Endothelial cell of umbilical vein (primary cell): ENCODE measurements around the gene LIME1. TPM values are rescaled to one million over a fixed set of nuclear protein-coding genes. Genes with fewer than 3 reads are reported as not detected.

Source experiments
- BruUV-seq: library from RNA; stranded (reverse); fragments of 400-500 nt; replicated peaks from 2 replicates; lab custom pipeline; 2021; lab: Mats Ljungman, UMichigan
- CTCF ChIA-PET: fragments of 300-600, 350-600 bp; sonication (Branson Sonifier 250); formaldehyde crosslinking; loops from one replicate; lab custom pipeline; 2021; ENCODE audit warnings: antibody characterized with exemption, inconsistent platforms; lab: Charles Lee
- POLR2A ChIA-PET: fragments of 300-600, 350-600 bp; sonication (Branson Sonifier 250); formaldehyde crosslinking; loops from one replicate; lab custom pipeline; 2021; ENCODE audit warnings: antibody characterized with exemption, inconsistent platforms; lab: Charles Lee
- DNase-seq: peaks from one replicate; pipeline ENCODE4 v3.0.0-alpha.2; 2011; ENCODE audit warnings: low read depth, low spot score
- FAIRE-seq: peaks from 2 replicates; lab custom pipeline; 2011; peaks lifted over from hg19 to GRCh38; lab: Jason Lieb, UNC
- H2AFZ ChIP-seq: 2 replicates; pipeline ENCODE4 v1.6.0; 2012; ENCODE audit warnings: low read depth, low read length, control low read depth, inconsistent platforms
- H3K27ac ChIP-seq: 2 replicates; pipeline ENCODE4 v1.5.1; 2011; ENCODE audit warnings: low read depth, mild to moderate bottlenecking, control low read depth, low read length, moderate library complexity; ENCODE audit not compliant: insufficient read depth
- H3K27me3 ChIP-seq, 2 experiments: 2 replicates each; pipeline versions ENCODE4 v1.6.0 to v1.6.1; 2011; ENCODE audit warnings: low read length in 2 of 2, mixed read lengths in 1 of 2; ENCODE audit not compliant: control insufficient read depth in 2 of 2, insufficient read depth in 2 of 2
- H3K36me3 ChIP-seq, 2 experiments: 2 replicates in 1 of 2; 3 replicates in 1 of 2; pipeline ENCODE4 v1.5.1; 2011; ENCODE audit warnings: low read length in 2 of 2, mild to moderate bottlenecking in 1 of 2, moderate library complexity in 1 of 2; ENCODE audit not compliant: control insufficient read depth in 2 of 2, insufficient read depth in 2 of 2; ENCODE audit errors: extremely low read depth in 1 of 2
- H3K4me1 ChIP-seq: 3 replicates; pipeline ENCODE4 v1.5.1; 2011; ENCODE audit warnings: mild to moderate bottlenecking, low read length; ENCODE audit not compliant: control insufficient read depth, insufficient read depth; ENCODE audit errors: extremely low read depth
- H3K4me2 ChIP-seq: 2 replicates; pipeline ENCODE4 v1.6.1; 2011; ENCODE audit warnings: low read length, control low read depth, mixed read lengths; ENCODE audit not compliant: insufficient read depth
- H3K4me3 ChIP-seq, 3 experiments: fragments of 200-600 bp in 1 of 3; sonication (generic), shearing (Covaris generic) in 1 of 3; replicated peaks in 1 of 3; 2 replicates each; pipeline ENCODE4 v1.5.1; 2011 to 2016; ENCODE audit warnings: control low read depth in 3 of 3, low read length in 3 of 3, mild to moderate bottlenecking in 2 of 3, inconsistent platforms in 1 of 3, low read depth in 1 of 3, moderate library complexity in 1 of 3; ENCODE audit not compliant: insufficient read depth in 1 of 3
- H3K79me2 ChIP-seq: 2 replicates; pipeline ENCODE4 v1.6.0; 2012; ENCODE audit warnings: low read length, inconsistent platforms; ENCODE audit not compliant: control insufficient read depth, insufficient read depth
- H3K9ac ChIP-seq: replicated peaks from 2 replicates; pipeline ENCODE3; 2011; ENCODE audit warnings: low read length, control low read depth; ENCODE audit not compliant: insufficient read depth; ENCODE audit errors: extremely low read depth
- H3K9me1 ChIP-seq: replicated peaks from 3 replicates; pipeline ENCODE4 v1.6.0; 2011; ENCODE audit warnings: mild to moderate bottlenecking, low read length; ENCODE audit not compliant: control insufficient read depth, insufficient read depth; ENCODE audit errors: extremely low read depth
- H3K9me3 ChIP-seq: replicated peaks from 2 replicates; pipeline ENCODE4 v1.5.1; 2012; ENCODE audit warnings: low read length, inconsistent platforms; ENCODE audit not compliant: control insufficient read depth, insufficient read depth
- H4K20me1 ChIP-seq: replicated peaks from 2 replicates; pipeline ENCODE3; 2011; ENCODE audit warnings: mild to moderate bottlenecking, low read length; ENCODE audit not compliant: control insufficient read depth, insufficient read depth; ENCODE audit errors: extremely low read depth
- EZH2 ChIP-seq: IDR thresholded peaks from 2 replicates; pipeline ENCODE4 v1.6.1; 2012; ENCODE audit warnings: borderline replicate concordance, low read depth, mild to moderate bottlenecking, moderate library complexity, low read length, inconsistent platforms; ENCODE audit not compliant: severe bottlenecking
- FOS ChIP-seq: IDR thresholded peaks from 2 replicates; pipeline ENCODE4 v1.6.1; 2011; ENCODE audit warnings: mild to moderate bottlenecking, low read length, moderate library complexity, borderline replicate concordance; ENCODE audit not compliant: insufficient read depth
- GATA2 ChIP-seq: IDR thresholded peaks from 2 replicates; pipeline ENCODE4 v1.7.0; 2011; ENCODE audit warnings: low read depth, mild to moderate bottlenecking, moderate library complexity, mixed read lengths, low read length; ENCODE audit not compliant: insufficient read length, insufficient read depth
- JUN ChIP-seq: IDR thresholded peaks from 2 replicates; pipeline ENCODE4 v1.6.1; 2011; ENCODE audit warnings: borderline replicate concordance, low read depth; ENCODE audit not compliant: insufficient read length, insufficient read depth
- MYC ChIP-seq: IDR thresholded peaks from one replicate; pipeline ENCODE4 v1.6.1; 2011; ENCODE audit warnings: mild to moderate bottlenecking, low read depth, low read length
- POLR2A ChIP-seq: IDR thresholded peaks from 2 replicates; pipeline ENCODE4 v1.6.1; 2012; ENCODE audit warnings: low read depth, mild to moderate bottlenecking, control low read depth, low read length
- POLR2AphosphoS5 ChIP-seq: IDR thresholded peaks from 2 replicates; pipeline ENCODE4 v1.6.1; 2012; ENCODE audit warnings: low read depth, mild to moderate bottlenecking, control low read depth, low read length, moderate library complexity; ENCODE audit not compliant: insufficient read depth
- dilution Hi-C: fragments of 300-500 bp; cut with MboI; formaldehyde crosslinking; loops from one replicate; pipeline ENCODE4 v1.15.0; 2019; ENCODE audit warnings: low sequenced_read_pairs; ENCODE audit not compliant: extremely low pct_ligation_motif_present
- intact Hi-C: fragments of 100-400 bp; cut with micrococcal nuclease; formaldehyde crosslinking; loops from one replicate; pipeline ENCODE4 v1.10.0; 2022
- polyA plus RNA-seq, 4 experiments: library from polyadenylated mRNA; depleted of rRNA in 3 of 4; stranded (reverse) in 3 of 4; unstranded in 1 of 4; fragments of >200 nt; gene quantifications; 2 replicates each; pipeline versions ENCODE4 v1.2.1 to v1.2.3, GENCODE V29; 2011 to 2012; ENCODE audit warnings: missing spikeins in 1 of 4
- total RNA-seq: library from RNA; stranded (reverse); gene quantifications from 2 replicates; pipeline ENCODE4 v1.2.3, GENCODE V29; 2021
- TF ChIP-seq, protein P1 (sequence below): IDR thresholded peaks from 2 replicates; pipeline ENCODE4 v1.6.1; 2011; ENCODE audit not compliant: insufficient read depth, insufficient read length
- TF ChIP-seq, protein P2 (sequence below), 2 donors: IDR thresholded peaks; 1 replicate in 1 of 2; 2 replicates in 1 of 2; pipeline ENCODE4 v1.5.1; 2011; ENCODE audit warnings: low read length in 2 of 2, mild to moderate bottlenecking in 2 of 2, moderate library complexity in 2 of 2, control low read depth in 1 of 2, inconsistent platforms in 1 of 2, low read depth in 1 of 2; ENCODE audit not compliant: insufficient read depth in 1 of 2; ENCODE audit errors: extremely low read depth in 1 of 2

LIME1 gene
- total and polyA plus RNA-seq, 2 donors (not counting 3 experiments of a cell fraction or from before 2014, with no cell fraction given) = 10.7 to 12.2 TPM

DNA sequence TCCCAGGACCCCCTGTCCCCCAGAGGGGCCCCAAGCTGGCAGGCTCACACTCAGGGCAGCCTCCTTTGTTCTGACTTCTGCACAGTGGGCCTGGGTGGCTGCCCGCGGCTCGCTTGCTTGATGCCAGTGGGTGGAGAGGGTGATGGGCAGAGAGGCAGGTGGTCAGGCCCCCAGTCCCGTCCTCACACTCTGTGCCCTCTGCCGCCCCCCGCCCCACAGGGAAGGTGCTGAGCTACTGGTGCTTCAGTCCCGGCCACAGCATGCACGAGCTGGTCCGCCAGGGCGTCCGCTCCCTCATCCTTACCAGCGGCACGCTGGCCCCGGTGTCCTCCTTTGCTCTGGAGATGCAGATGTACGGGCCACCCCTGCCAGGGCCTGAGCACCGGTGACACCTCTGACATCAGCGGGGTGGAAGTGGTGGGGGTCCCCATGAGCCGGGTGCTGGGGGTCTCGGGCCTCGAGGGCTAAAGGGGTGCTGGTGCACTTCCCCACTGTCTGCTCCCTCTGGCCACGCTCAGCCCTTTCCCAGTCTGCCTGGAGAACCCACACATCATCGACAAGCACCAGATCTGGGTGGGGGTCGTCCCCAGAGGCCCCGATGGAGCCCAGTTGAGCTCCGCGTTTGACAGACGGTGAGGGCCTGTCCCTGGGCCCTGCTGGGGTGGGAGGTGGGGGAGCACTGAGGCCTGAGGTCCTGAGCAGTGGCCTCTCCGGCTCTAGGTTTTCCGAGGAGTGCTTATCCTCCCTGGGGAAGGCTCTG lies 48.9 kb upstream of the LIME1 start:
- Histone ChIP-seq H3K4me1 (peaks cover 40% of the 10 kb centered on the region), H3K4me3 (no peak overlapping the region), H3K4me2 (no peak overlapping the region), H3K9me1 (no peaks in the 10 kb centered on the region), H3K27ac (peak overlapping the region; percentile 79), H3K9me3 (no peaks in the 10 kb centered on the region), H3K27me3 (no peaks in the 10 kb centered on the region), H3K79me2 (peaks cover 4% of the 10 kb centered on the region), H4K20me1 (no peaks in the 10 kb centered on the region), H2AFZ (no peak overlapping the region), H3K36me3 (no peaks in the 10 kb centered on the region), H3K9ac (peak overlapping the region; percentile 10)
- POLR2A ChIA-PET = interaction anchor here (1.6 kb wide), 1 partner anchor 20 kb away, joined by 9 read pairs; the partner anchor contains the start of genes ARFRP1 and ZGPAT
- DNase-seq (no peak), FAIRE-seq (no peak)
- BruUV-seq = no TSS peak
- CTCF ChIA-PET = interaction anchor here (0.8 to 3.2 kb wide), 9 partner anchors 9 to 150 kb away, joined by 3 to 13 read pairs (median 4); partner anchors contain the start of genes ARFRP1, PTK6, TNFRSF6B and ZGPAT
- intact Hi-C loops (loop anchor here (1.0 kb wide), 1 partner anchor 12 kb away; no protein-coding TSS in a partner anchor), dilution Hi-C loops (no loop called here)
- no peak for TF ChIP-seq POLR2AphosphoS5
- no peak for TF ChIP-seq EZH2
- no peak for TF ChIP-seq GATA2
- TF ChIP-seq FOS = no peak
- no peak for TF ChIP-seq JUN
- TF ChIP-seq, protein P1, sequence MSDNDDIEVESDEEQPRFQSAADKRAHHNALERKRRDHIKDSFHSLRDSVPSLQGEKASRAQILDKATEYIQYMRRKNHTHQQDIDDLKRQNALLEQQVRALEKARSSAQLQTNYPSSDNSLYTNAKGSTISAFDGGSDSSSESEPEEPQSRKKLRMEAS = no peak
- TF ChIP-seq, protein P2, sequence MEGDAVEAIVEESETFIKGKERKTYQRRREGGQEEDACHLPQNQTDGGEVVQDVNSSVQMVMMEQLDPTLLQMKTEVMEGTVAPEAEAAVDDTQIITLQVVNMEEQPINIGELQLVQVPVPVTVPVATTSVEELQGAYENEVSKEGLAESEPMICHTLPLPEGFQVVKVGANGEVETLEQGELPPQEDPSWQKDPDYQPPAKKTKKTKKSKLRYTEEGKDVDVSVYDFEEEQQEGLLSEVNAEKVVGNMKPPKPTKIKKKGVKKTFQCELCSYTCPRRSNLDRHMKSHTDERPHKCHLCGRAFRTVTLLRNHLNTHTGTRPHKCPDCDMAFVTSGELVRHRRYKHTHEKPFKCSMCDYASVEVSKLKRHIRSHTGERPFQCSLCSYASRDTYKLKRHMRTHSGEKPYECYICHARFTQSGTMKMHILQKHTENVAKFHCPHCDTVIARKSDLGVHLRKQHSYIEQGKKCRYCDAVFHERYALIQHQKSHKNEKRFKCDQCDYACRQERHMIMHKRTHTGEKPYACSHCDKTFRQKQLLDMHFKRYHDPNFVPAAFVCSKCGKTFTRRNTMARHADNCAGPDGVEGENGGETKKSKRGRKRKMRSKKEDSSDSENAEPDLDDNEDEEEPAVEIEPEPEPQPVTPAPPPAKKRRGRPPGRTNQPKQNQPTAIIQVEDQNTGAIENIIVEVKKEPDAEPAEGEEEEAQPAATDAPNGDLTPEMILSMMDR (IDR thresholded peaks at IDR 0.05; ENCODE audit: extremely low read depth in 1 of 2, insufficient read depth in 1 of 2, low read depth in 1 of 2, low read length in 2 of 2) = no peak
- no peak for TF ChIP-seq MYC
- no peak for TF ChIP-seq POLR2A
